Loucy (cell line): ENCODE results near the gene ASB8.

Source experiments
- H2AFZ ChIP-seq: fragments of 200-600 bp; sonication (generic); 2 replicates; pipeline ENCODE4 v1.6.0; 2016; ENCODE audit warnings: antibody characterized with exemption, mild to moderate bottlenecking, low read length, moderate library complexity
- H3F3A ChIP-seq: fragments of 200-600 bp; 2 replicates; pipeline ENCODE4 v1.6.0; 2016; ENCODE audit warnings: antibody characterized with exemption, low read depth, mild to moderate bottlenecking
- H3K27me3 ChIP-seq: fragments of 200-600 bp; sonication (generic); 2 replicates; pipeline ENCODE4 v1.6.1; 2014; ENCODE audit warnings: low read length, mild to moderate bottlenecking; ENCODE audit not compliant: insufficient read depth, poor library complexity, severe bottlenecking
- H3K36me3 ChIP-seq: fragments of 200-600 bp; sonication (generic); 2 replicates; pipeline ENCODE4 v1.6.1; 2016; ENCODE audit warnings: low read length; ENCODE audit not compliant: insufficient read depth
- H3K4me1 ChIP-seq: fragments of 200-600 bp; sonication (generic); 2 replicates; pipeline ENCODE4 v1.5.1; 2014; ENCODE audit warnings: low read length, mild to moderate bottlenecking; ENCODE audit not compliant: insufficient read depth, poor library complexity, severe bottlenecking
- H3K4me2 ChIP-seq: fragments of 200-600 bp; sonication (generic); 2 replicates; pipeline ENCODE4 v1.6.0; 2014; ENCODE audit warnings: antibody characterized with exemption, low read length, low read depth, mild to moderate bottlenecking; ENCODE audit not compliant: poor library complexity, severe bottlenecking
- H3K4me3 ChIP-seq: fragments of 200-600 bp; sonication (generic); 2 replicates; pipeline ENCODE4 v1.5.1; 2014; ENCODE audit warnings: low read length, mild to moderate bottlenecking, mixed read lengths; ENCODE audit not compliant: poor library complexity, severe bottlenecking
- H3K79me2 ChIP-seq: fragments of 200-600 bp; sonication (generic); 2 replicates; pipeline ENCODE4 v1.6.1; 2014; ENCODE audit warnings: low read length; ENCODE audit not compliant: insufficient read depth
- H3K9ac ChIP-seq: fragments of 200-600 bp; sonication (generic); 2 replicates; pipeline ENCODE4 v1.6.0; 2014; ENCODE audit warnings: mild to moderate bottlenecking, low read depth, low read length, moderate library complexity; ENCODE audit not compliant: poor library complexity, severe bottlenecking
- H3K9me2 ChIP-seq: fragments of 200-600 bp; sonication (generic); replicated peaks from 2 replicates; pipeline ENCODE4 v1.6.1; 2016; ENCODE audit warnings: low read depth, low read length, mixed read lengths
- H3K9me3 ChIP-seq: fragments of 200-600 bp; sonication (generic); 2 replicates; pipeline ENCODE4 v1.6.1; 2014; ENCODE audit warnings: mild to moderate bottlenecking, antibody characterized with exemption, low read length, low read depth; ENCODE audit not compliant: insufficient read depth
- H4K20me1 ChIP-seq: fragments of 200-600 bp; sonication (generic); 2 replicates; pipeline ENCODE4 v1.6.0; 2014; ENCODE audit warnings: antibody characterized with exemption, low read length, mild to moderate bottlenecking; ENCODE audit not compliant: insufficient read depth, poor library complexity, severe bottlenecking
- EZH2phosphoT487 ChIP-seq: fragments of 200-600 bp; IDR thresholded peaks from 2 replicates; pipeline ENCODE4 v1.6.1; 2018; ENCODE audit warnings: antibody characterized with exemption, mild to moderate bottlenecking, moderate library complexity, borderline replicate concordance
- TF ChIP-seq, protein P1 (sequence below): fragments of 200-600 bp; sonication (generic); conservative IDR thresholded peaks from 2 replicates; pipeline ENCODE4 v1.5.1; 2014; ENCODE audit warnings: mild to moderate bottlenecking, antibody characterized with exemption, low read length

The ASB8 gene

DNA sequence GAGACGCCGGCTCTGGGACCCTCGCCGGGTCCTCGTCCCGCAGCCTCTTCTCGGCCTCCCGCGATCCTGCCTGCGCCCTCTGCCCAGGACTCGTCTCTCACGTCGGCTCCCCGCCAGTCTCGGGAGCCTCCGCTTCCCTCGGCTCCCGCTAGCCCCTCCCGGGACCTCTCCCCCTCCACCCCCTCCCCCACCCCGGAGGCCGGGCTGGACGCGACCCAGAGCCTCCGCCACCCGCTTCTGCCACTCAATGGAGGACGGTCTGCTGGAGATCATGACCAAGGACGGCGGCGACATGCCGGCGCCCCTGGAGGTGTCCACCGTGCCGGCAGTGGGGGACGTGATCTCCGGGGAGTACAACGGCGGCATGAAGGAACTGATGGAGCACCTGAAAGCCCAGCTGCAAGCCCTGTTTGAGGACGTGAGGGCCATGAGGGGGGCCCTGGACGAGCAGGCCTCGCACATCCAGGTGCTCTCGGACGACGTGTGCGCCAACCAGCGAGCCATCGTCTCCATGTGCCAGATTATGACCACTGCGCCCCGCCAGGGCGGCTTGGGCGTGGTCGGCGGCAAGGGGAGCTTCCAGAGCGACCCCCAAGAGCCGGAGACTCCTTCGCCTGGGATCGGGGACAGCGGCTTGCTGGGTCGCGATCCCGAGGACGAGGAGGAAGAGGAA is 26.7 kb upstream of the ASB8 start:
- H3K27me3 ChIP-seq = no peaks in the 10 kb centered on the region
- H3K9me3 ChIP-seq = no peaks in the 10 kb centered on the region
- H4K20me1 ChIP-seq = no peaks in the 10 kb centered on the region
- H2AFZ ChIP-seq = peak overlapping the region; percentile 95
- peak overlapping the region; percentile 80 for H3K4me3 ChIP-seq
- H3K9ac ChIP-seq = no peak overlapping the region
- H3K9me2 ChIP-seq = no peaks in the 10 kb centered on the region
- H3K4me2 ChIP-seq = peak overlapping the region; percentile 81
- H3F3A ChIP-seq = no peaks in the 10 kb centered on the region; the same call in 1 of the 2 replicates
- H3K4me1 ChIP-seq = peaks cover 26% of the 10 kb centered on the region
- TF ChIP-seq, protein P1, sequence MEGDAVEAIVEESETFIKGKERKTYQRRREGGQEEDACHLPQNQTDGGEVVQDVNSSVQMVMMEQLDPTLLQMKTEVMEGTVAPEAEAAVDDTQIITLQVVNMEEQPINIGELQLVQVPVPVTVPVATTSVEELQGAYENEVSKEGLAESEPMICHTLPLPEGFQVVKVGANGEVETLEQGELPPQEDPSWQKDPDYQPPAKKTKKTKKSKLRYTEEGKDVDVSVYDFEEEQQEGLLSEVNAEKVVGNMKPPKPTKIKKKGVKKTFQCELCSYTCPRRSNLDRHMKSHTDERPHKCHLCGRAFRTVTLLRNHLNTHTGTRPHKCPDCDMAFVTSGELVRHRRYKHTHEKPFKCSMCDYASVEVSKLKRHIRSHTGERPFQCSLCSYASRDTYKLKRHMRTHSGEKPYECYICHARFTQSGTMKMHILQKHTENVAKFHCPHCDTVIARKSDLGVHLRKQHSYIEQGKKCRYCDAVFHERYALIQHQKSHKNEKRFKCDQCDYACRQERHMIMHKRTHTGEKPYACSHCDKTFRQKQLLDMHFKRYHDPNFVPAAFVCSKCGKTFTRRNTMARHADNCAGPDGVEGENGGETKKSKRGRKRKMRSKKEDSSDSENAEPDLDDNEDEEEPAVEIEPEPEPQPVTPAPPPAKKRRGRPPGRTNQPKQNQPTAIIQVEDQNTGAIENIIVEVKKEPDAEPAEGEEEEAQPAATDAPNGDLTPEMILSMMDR = no peak
- no peak for TF ChIP-seq EZH2phosphoT487
- H3K79me2 ChIP-seq = no peaks in the 10 kb centered on the region
- H3K36me3 ChIP-seq = no peaks in the 10 kb centered on the region

DNA sequence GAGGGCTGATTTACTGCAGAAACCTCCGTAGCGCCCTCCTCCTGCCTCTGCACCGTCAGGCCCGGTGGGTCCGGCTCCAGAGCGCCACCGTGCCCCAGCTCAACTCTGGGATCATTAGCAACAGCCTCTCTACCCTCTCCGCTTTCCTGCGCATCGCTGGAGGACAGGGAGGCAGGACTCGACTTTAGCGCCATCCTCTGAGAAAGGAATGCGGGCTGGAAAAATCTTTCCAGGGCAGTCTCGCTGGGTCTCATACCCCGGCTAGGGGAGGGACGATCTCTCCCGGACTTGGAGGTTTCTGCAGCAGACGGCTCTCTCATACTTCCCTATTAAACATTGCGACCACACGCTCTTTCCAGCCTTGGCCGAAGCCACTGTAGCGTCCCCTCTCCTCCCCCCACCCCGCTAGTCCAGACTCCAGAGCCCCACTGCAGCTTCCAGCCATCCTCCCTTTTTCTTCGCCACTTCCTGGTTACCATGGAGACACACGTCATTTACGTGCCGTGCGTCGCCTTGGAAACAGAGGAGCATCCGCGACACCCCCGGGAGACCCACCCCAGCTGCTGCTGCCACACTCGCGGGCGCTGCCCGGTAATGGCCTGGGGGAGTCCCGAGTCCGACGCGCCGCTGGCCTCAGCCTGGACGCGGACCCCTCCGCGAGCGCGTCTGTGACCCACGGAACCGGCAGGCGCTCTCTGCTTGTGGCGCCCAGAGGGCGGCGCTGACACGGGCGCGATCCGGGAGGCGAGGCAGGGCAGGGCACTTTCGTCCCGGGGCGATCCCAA is 26.0 kb upstream of the ASB8 start, which contains the start of gene CCDC184:
CCDC184 (plus strand) TSS at position 554 of the 785 bp plus-strand sequence. CDS start 479 bp downstream, outside the sequence.
- Histone ChIP-seq H3F3A (no peaks in the 10 kb centered on the region; the same call in 1 of the 2 replicates), H3K9ac (peak within 1 kb of the TSS; percentile 47), H3K79me2 (no peaks in the 10 kb centered on the region), H3K9me2 (no peaks in the 10 kb centered on the region), H4K20me1 (no peaks in the 10 kb centered on the region), H3K27me3 (no peaks in the 10 kb centered on the region), H3K9me3 (no peaks in the 10 kb centered on the region), H3K36me3 (no peaks in the 10 kb centered on the region), H2AFZ (peak within 1 kb of the TSS; percentile 95), H3K4me2 (peak within 1 kb of the TSS; percentile 81), H3K4me1 (peaks cover 26% of the 10 kb centered on the region), H3K4me3 (peak within 1 kb of the TSS; percentile 80)
- TF ChIP-seq EZH2phosphoT487 = no peak
- TF ChIP-seq, protein P1 = peak; percentile 52

GRCh38 chr12:48182631-48183030 is 25.3 kb upstream of the ASB8 start:
- no peaks in the 10 kb centered on the region for H3K27me3 ChIP-seq
- peak overlapping the region; percentile 47 for H3K9ac ChIP-seq
- peak overlapping the region; percentile 95 for H2AFZ ChIP-seq

More at GRCh38 chr12:48182631-48183030, 25.3 kb upstream of the ASB8 start:
- Histone ChIP-seq H3F3A (no peaks in the 10 kb centered on the region; the same call in 1 of the 2 replicates), H3K4me1 (peaks cover 26% of the 10 kb centered on the region), H3K36me3 (no peaks in the 10 kb centered on the region), H3K4me3 (peak overlapping the region; percentile 80), H3K79me2 (no peaks in the 10 kb centered on the region), H3K9me2 (no peaks in the 10 kb centered on the region), H3K9me3 (no peaks in the 10 kb centered on the region), H3K4me2 (peak overlapping the region; percentile 81), H4K20me1 (no peaks in the 10 kb centered on the region)
- TF ChIP-seq, protein P1 = no peak
- TF ChIP-seq EZH2phosphoT487 = no peak
